Astrocyte of the cerebellum (primary cell): ENCODE measurements around the gene ADAMTS16.

Experiments used
- DNase-seq: peaks from one replicate; pipeline ENCODE4 v3.0.0-alpha.2; 2011; ENCODE audit warnings: low read depth
- H3K4me3 ChIP-seq: 2 replicates; pipeline ENCODE4 v1.5.1; 2011; ENCODE audit warnings: mild to moderate bottlenecking, low read depth, low read length, moderate library complexity
- in situ Hi-C: cut with HindIII; loops from 2 replicates; pipeline ENCODE4 v1.10.0; 2017; ENCODE audit warnings: low sequenced_read_pairs
- TF ChIP-seq, protein P1 (sequence below): IDR thresholded peaks from 2 replicates; pipeline ENCODE4 v1.5.1; 2012; ENCODE audit warnings: low read length, low read depth, moderate library complexity, mild to moderate bottlenecking; ENCODE audit errors: missing control alignments

Gene ADAMTS16

GRCh38 chr5:5295351-5295750 is 155.2 kb downstream of the ADAMTS16 start:
- in situ Hi-C loops: no loop called here
- H3K4me3 ChIP-seq: no peak overlapping the region
- TF ChIP-seq, protein P1, sequence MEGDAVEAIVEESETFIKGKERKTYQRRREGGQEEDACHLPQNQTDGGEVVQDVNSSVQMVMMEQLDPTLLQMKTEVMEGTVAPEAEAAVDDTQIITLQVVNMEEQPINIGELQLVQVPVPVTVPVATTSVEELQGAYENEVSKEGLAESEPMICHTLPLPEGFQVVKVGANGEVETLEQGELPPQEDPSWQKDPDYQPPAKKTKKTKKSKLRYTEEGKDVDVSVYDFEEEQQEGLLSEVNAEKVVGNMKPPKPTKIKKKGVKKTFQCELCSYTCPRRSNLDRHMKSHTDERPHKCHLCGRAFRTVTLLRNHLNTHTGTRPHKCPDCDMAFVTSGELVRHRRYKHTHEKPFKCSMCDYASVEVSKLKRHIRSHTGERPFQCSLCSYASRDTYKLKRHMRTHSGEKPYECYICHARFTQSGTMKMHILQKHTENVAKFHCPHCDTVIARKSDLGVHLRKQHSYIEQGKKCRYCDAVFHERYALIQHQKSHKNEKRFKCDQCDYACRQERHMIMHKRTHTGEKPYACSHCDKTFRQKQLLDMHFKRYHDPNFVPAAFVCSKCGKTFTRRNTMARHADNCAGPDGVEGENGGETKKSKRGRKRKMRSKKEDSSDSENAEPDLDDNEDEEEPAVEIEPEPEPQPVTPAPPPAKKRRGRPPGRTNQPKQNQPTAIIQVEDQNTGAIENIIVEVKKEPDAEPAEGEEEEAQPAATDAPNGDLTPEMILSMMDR: no peak
- no peak for DNase-seq

DNA sequence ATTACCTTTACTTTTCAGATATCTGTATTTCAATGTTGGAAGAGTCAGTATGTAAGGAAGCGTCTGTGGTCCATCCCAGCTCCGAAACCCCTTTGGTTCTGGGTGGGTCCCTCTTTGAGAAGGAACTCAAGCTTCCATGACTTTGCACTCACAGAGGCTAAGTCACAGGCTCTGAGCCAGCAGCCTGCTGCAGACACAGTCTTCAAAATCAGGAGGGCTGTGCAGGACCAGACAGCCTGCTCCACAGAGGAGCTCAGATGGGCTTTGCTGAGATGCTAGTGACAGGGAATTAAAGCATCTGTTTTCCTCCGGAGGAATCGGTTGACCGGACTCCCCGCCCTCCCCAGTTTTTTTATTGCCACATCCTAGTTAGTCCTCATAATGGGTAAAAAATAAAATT is 155.9 kb downstream of the ADAMTS16 start:
- TF ChIP-seq, protein P1: no peak
- H3K4me3 ChIP-seq: no peak overlapping the region
- DNase-seq: no peak
- in situ Hi-C loops: no loop called here

- TF ChIP-seq, protein P1: no peak
- no peak for DNase-seq
- in situ Hi-C loops: no loop called here
- no peak overlapping the region for H3K4me3 ChIP-seq
These were observed 157.4 kb downstream of the ADAMTS16 start for GRCh38 chr5:5297432-5298067.

- DNase-seq: no peak
- TF ChIP-seq, protein P1: no peak
- in situ Hi-C loops: no loop called here
- no peak overlapping the region for H3K4me3 ChIP-seq
These were observed 158.0 kb downstream of the ADAMTS16 start for GRCh38 chr5:5298068-5298633.

GRCh38 chr5:5298841-5299541 is 158.9 kb downstream of the ADAMTS16 start:
- in situ Hi-C loops: no loop called here
- H3K4me3 ChIP-seq: no peak overlapping the region
- no peak for DNase-seq
- TF ChIP-seq, protein P1: no peak

DNA sequence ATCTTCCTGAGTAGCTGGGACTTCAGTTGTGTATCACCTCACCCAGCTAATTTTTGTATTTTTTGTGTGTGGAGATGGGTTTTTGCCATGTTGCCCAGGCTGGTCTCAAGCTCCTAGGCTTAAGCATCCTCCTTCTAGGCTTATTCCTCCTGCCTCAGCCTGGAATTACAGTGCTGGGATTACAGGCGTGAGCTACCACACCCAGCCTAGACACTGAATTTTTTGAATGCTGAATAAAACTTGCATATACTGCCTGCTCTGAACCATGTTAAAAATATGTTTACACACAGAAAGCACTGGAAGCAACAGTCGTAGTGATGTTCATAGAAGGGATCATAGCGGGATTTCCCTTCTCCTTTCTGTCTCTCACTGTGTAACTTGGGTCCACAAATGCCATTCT is 161.0 kb downstream of the ADAMTS16 start:
- no peak overlapping the region for H3K4me3 ChIP-seq
- in situ Hi-C loops: no loop called here
- TF ChIP-seq, protein P1: no peak
- no peak for DNase-seq
